C4-2B (cell line): ENCODE measurements around the gene NUCB1.

ENCODE experiments used
- H3K27ac ChIP-seq: fragments of 450-650 bp; 2 replicates; pipeline ENCODE4 v1.5.1; 2017
- CTCF ChIP-seq: fragments of 450-650 bp; conservative IDR thresholded peaks from 2 replicates; pipeline ENCODE4 v1.5.1; 2017; ENCODE audit warnings: mild to moderate bottlenecking
- ZFX ChIP-seq: fragments of 450-650 bp; IDR thresholded peaks from 2 replicates; pipeline ENCODE4 v1.6.1; 2017

The NUCB1 gene

GRCh38 chr19:48953990-48954594, 54.0 kb downstream of the NUCB1 start:
- peak overlapping the region; percentile 77 for H3K27ac ChIP-seq

GRCh38 chr19:48954595-48955307, 54.6 kb downstream of the NUCB1 start, which contains the start of gene BAX:
BAX (plus strand) TSS chr19:48954875; CDS start chr19:48954929, 54 bp downstream.
- peak within 1 kb of the TSS; percentile 77 for H3K27ac ChIP-seq
- no peak for TF ChIP-seq ZFX
- no peak for TF ChIP-seq CTCF

More at GRCh38 chr19:48953990-48954594, 54.0 kb downstream of the NUCB1 start:
- TF ChIP-seq CTCF (no peak), ZFX (no peak)

GRCh38 chr19:48955308-48955958, 55.3 kb downstream of the NUCB1 start:
- peak overlapping the region; percentile 77 for H3K27ac ChIP-seq

GRCh38 chr19:48958006-48958405, 57.9 kb downstream of the NUCB1 start:
- H3K27ac ChIP-seq: no peak overlapping the region
- TF ChIP-seq CTCF (no peak), ZFX (no peak)

More at GRCh38 chr19:48955308-48955958, 55.3 kb downstream of the NUCB1 start:
- no peak for TF ChIP-seq CTCF
- no peak for TF ChIP-seq ZFX

GRCh38 chr19:48959341-48960239, 59.5 kb downstream of the NUCB1 start:
- TF ChIP-seq CTCF (no peak), ZFX (no peak)

GRCh38 chr19:48961051-48961649, 61.0 kb downstream of the NUCB1 start:
- no peak overlapping the region for H3K27ac ChIP-seq
- TF ChIP-seq CTCF (no peak), ZFX (no peak)

More at GRCh38 chr19:48959341-48960239, 59.5 kb downstream of the NUCB1 start:
- H3K27ac ChIP-seq: no peak overlapping the region
